GM18870 (cell line): ENCODE measurements around the gene SCP2.

ENCODE experiments used
- ATAC-seq: cut with Tn5 transposase; IDR thresholded peaks from one replicate; pipeline ENCODE4 v1.9.1; 2021; ENCODE audit warnings: moderate library complexity; ENCODE audit not compliant: unreplicated experiment

SCP2 gene

GRCh38 chr1:53026254-53026653, 99.2 kb downstream of the SCP2 start:
- ATAC-seq: no peak

- no peak for ATAC-seq
These were observed 104.7 kb downstream of the SCP2 start for GRCh38 chr1:53031732-53032131.

GRCh38 chr1:53037159-53037558, 110.1 kb downstream of the SCP2 start:
- ATAC-seq: no peak

GRCh38 chr1:53038566-53038965, 111.5 kb downstream of the SCP2 start:
- ATAC-seq: no peak

- ATAC-seq: no peak
These were observed 116.2 kb downstream of the SCP2 start for GRCh38 chr1:53043271-53043670.

- no peak for ATAC-seq
These were observed 117.8 kb downstream of the SCP2 start for GRCh38 chr1:53044926-53045325.

- no peak for ATAC-seq
These were observed 119.9 kb downstream of the SCP2 start for GRCh38 chr1:53046930-53047329.

GRCh38 chr1:53047737-53048736, 121.0 kb downstream of the SCP2 start:
- no peak for ATAC-seq

GRCh38 chr1:53048960-53049573, 122.0 kb downstream of the SCP2 start:
- no peak for ATAC-seq

- no peak for ATAC-seq
These were observed 122.5 kb downstream of the SCP2 start for GRCh38 chr1:53049574-53049967.

GRCh38 chr1:53050310-53050709, 123.2 kb downstream of the SCP2 start:
- ATAC-seq: no peak

GRCh38 chr1:53051676-53052075, 124.6 kb downstream of the SCP2 start:
- no peak for ATAC-seq

- no peak for ATAC-seq
These were observed 130.1 kb downstream of the SCP2 start for GRCh38 chr1:53057127-53057526.

GRCh38 chr1:53060579-53060978, 133.5 kb downstream of the SCP2 start:
- no peak for ATAC-seq

- ATAC-seq: no peak
These were observed 134.2 kb downstream of the SCP2 start for GRCh38 chr1:53061123-53061858.

- ATAC-seq: no peak
These were observed 135.0 kb downstream of the SCP2 start, which contains the start of gene PODN for GRCh38 chr1:53061859-53062707. PODN (plus strand) TSS chr1:53062213; CDS start chr1:53069856, 7,643 bp downstream.

- no peak for ATAC-seq
These were observed 135.9 kb downstream of the SCP2 start for GRCh38 chr1:53062708-53063591.

- ATAC-seq: no peak
These were observed 136.9 kb downstream of the SCP2 start for GRCh38 chr1:53063744-53064515.

GRCh38 chr1:53065391-53065790, 138.3 kb downstream of the SCP2 start:
- ATAC-seq: no peak
